ENCODE results near the gene LGR6. TPM values are rescaled to one million over a fixed set of nuclear protein-coding genes. Genes with fewer than 3 reads are reported as not detected.

The LGR6 gene
- total and polyA plus RNA-seq, 8 donors: 0.15 to 3.5 (median 0.58) TPM; not detected in 4

GRCh38 chr1:202276920-202277319 lies 83.3 kb downstream of the LGR6 start:
- H3K36me3 ChIP-seq: no peaks in the 10 kb centered on the region
- no peak for DNase-seq
- H3K9me3 ChIP-seq: no peaks in the 10 kb centered on the region
- H3K4me1 ChIP-seq: no peaks in the 10 kb centered on the region
- WGBS, 5 donors: 93 to 100% (median 96%) methylated on average over 3 of the region's 3 CpGs
- no peak for TF ChIP-seq EP300 (IDR thresholded peaks at IDR 0.05)
- TF ChIP-seq POLR2AphosphoS5 (IDR thresholded peaks at IDR 0.05): no peak
- TF ChIP-seq, protein P1, sequence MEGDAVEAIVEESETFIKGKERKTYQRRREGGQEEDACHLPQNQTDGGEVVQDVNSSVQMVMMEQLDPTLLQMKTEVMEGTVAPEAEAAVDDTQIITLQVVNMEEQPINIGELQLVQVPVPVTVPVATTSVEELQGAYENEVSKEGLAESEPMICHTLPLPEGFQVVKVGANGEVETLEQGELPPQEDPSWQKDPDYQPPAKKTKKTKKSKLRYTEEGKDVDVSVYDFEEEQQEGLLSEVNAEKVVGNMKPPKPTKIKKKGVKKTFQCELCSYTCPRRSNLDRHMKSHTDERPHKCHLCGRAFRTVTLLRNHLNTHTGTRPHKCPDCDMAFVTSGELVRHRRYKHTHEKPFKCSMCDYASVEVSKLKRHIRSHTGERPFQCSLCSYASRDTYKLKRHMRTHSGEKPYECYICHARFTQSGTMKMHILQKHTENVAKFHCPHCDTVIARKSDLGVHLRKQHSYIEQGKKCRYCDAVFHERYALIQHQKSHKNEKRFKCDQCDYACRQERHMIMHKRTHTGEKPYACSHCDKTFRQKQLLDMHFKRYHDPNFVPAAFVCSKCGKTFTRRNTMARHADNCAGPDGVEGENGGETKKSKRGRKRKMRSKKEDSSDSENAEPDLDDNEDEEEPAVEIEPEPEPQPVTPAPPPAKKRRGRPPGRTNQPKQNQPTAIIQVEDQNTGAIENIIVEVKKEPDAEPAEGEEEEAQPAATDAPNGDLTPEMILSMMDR (IDR thresholded peaks at IDR 0.05): no peak
- no peak for TF ChIP-seq POLR2A (IDR thresholded peaks at IDR 0.05)
- intact Hi-C loops (cut with DNase I; ENCODE audit: low total_unique reads): no loop called here
- H3K27ac ChIP-seq: no peak overlapping the region
- no peak overlapping the region for H3K4me3 ChIP-seq
- no peaks in the 10 kb centered on the region for H3K27me3 ChIP-seq

DNA sequence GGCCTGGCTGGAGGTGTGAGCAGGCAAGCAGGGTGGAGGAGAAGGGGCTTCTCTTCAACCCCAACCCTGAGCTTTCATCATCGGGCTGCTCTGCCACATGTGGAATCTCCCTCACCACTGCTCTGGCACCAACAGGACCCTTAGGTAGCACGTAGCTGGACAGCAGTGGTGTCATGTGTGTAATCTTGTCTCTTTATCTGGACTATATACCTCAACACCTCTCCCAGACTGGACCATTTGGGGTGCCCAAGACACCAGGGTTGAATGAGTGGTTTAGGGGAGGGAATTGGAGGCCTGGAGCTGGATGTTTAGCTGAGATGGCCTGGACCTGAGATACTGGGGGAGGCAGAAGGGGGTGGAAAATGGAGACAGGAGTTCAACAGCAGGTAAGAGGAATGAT lies 85.2 kb downstream of the LGR6 start:
- Histone ChIP-seq H3K27me3 (no peaks in the 10 kb centered on the region), H3K27ac (no peak overlapping the region), H3K9me3 (no peaks in the 10 kb centered on the region), H3K4me3 (no peak overlapping the region), H3K36me3 (no peaks in the 10 kb centered on the region), H3K4me1 (peaks cover 0 to 3% (median 0%) of the 10 kb centered on the region in 4 donors)
- 66 to 84% (median 79%) methylated on average over 2 of the region's 2 CpGs for whole genome bisulfite sequencing, 5 donors
- intact Hi-C loops (cut with DNase I; ENCODE audit: low total_unique reads): no loop called here
- no peak for DNase-seq
- TF ChIP-seq POLR2A (IDR thresholded peaks at IDR 0.05) (no peak), EP300 (IDR thresholded peaks at IDR 0.05) (no peak), POLR2AphosphoS5 (IDR thresholded peaks at IDR 0.05) (no peak)
- TF ChIP-seq, protein P1 (IDR thresholded peaks at IDR 0.05): no peak

- intact Hi-C loops (cut with DNase I; ENCODE audit: low total_unique reads): no loop called here
- TF ChIP-seq POLR2AphosphoS5 (IDR thresholded peaks at IDR 0.05): no peak
- no peak for TF ChIP-seq POLR2A (IDR thresholded peaks at IDR 0.05)
- TF ChIP-seq, protein P1 (IDR thresholded peaks at IDR 0.05): no peak
- TF ChIP-seq EP300 (IDR thresholded peaks at IDR 0.05): no peak
- no peaks in the 10 kb centered on the region for H3K9me3 ChIP-seq
- H3K4me3 ChIP-seq: no peak overlapping the region
- H3K36me3 ChIP-seq: no peaks in the 10 kb centered on the region
- H3K27ac ChIP-seq: no peak overlapping the region
- no peaks in the 10 kb centered on the region for H3K27me3 ChIP-seq
- DNase-seq: no peak
- peaks cover 0 to 7% (median 0%) of the 10 kb centered on the region in 4 donors for H3K4me1 ChIP-seq
- WGBS, 5 donors: 85 to 94% (median 89%) methylated on average over 2 of the region's 2 CpGs
Observed at GRCh38 chr1:202279806-202280205, 86.2 kb downstream of the LGR6 start.

GRCh38 chr1:202280595-202280994 lies 87.0 kb downstream of the LGR6 start:
- H3K27me3 ChIP-seq: no peaks in the 10 kb centered on the region
- intact Hi-C loops (cut with DNase I; ENCODE audit: low total_unique reads): no loop called here
- H3K27ac ChIP-seq: no peak overlapping the region
- H3K4me1 ChIP-seq: peaks cover 0 to 7% (median 0%) of the 10 kb centered on the region in 4 donors
- H3K36me3 ChIP-seq: no peaks in the 10 kb centered on the region
- TF ChIP-seq POLR2AphosphoS5 (IDR thresholded peaks at IDR 0.05) (no peak), POLR2A (IDR thresholded peaks at IDR 0.05) (no peak), EP300 (IDR thresholded peaks at IDR 0.05) (no peak)
- TF ChIP-seq, protein P1 (IDR thresholded peaks at IDR 0.05): no peak
- no peak overlapping the region for H3K4me3 ChIP-seq
- no peaks in the 10 kb centered on the region for H3K9me3 ChIP-seq
- no peak for DNase-seq
- 76 to 91% (median 82%) methylated on average over 7 of the region's 7 CpGs for WGBS, 5 donors
